Liver (tissue), 2 donors: ENCODE data around the gene DHRS4.

Source experiments
- TF ChIP-seq, protein P1 (sequence below): IDR thresholded peaks from 2 replicates; pipeline ENCODE4 v1.6.1; 2016; ENCODE audit warnings: antibody characterized with exemption
- TF ChIP-seq, protein P2 (sequence below): IDR thresholded peaks from 2 replicates; pipeline ENCODE4 v1.6.1; 2016; ENCODE audit warnings: antibody characterized with exemption
- donor health status: healthy.

DNA sequence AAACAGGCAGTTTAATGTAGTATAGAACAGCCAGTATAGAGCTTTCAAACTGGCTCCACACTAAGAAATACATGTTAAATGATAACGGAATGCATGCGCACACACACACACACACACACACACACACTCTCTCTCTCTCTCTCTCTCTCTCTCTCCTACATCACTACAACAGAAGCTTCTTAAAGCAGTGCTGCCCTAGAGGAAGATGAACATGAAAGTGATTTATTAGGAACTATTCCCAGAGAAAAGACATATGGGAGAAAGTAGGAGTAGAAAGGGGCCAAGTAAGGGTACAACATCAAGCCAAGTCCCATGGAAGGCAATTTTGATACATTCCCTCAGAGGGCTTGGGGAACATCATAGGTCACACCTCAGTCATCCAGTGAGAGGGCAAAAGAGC, 16.4 kb upstream of the DHRS4 start:
- TF ChIP-seq, protein P1, sequence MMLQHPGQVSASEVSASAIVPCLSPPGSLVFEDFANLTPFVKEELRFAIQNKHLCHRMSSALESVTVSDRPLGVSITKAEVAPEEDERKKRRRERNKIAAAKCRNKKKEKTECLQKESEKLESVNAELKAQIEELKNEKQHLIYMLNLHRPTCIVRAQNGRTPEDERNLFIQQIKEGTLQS: no peak
- TF ChIP-seq, protein P2, sequence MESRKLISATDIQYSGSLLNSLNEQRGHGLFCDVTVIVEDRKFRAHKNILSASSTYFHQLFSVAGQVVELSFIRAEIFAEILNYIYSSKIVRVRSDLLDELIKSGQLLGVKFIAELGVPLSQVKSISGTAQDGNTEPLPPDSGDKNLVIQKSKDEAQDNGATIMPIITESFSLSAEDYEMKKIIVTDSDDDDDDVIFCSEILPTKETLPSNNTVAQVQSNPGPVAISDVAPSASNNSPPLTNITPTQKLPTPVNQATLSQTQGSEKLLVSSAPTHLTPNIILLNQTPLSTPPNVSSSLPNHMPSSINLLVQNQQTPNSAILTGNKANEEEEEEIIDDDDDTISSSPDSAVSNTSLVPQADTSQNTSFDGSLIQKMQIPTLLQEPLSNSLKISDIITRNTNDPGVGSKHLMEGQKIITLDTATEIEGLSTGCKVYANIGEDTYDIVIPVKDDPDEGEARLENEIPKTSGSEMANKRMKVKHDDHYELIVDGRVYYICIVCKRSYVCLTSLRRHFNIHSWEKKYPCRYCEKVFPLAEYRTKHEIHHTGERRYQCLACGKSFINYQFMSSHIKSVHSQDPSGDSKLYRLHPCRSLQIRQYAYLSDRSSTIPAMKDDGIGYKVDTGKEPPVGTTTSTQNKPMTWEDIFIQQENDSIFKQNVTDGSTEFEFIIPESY: no peak
